Chondrocyte (in vitro differentiated cells): ENCODE measurements around the gene TACR2. TPM values are rescaled to one million over a fixed set of nuclear protein-coding genes. Genes with fewer than 3 reads are reported as not detected.

ENCODE experiments used
- DNase-seq: peaks from one replicate; pipeline ENCODE4 v3.0.0; 2021; ENCODE audit warnings: mixed read lengths, low spot score
- H3K27ac Mint-ChIP-seq: one replicate; pipeline ENCODE4 v1.8.0; 2021; ENCODE audit warnings: mild to moderate bottlenecking, moderate library complexity, mixed read lengths; ENCODE audit not compliant: unreplicated experiment
- H3K27me3 Mint-ChIP-seq: 2 replicates; pipeline ENCODE4 v1.8.0; 2021; ENCODE audit warnings: low read depth, mixed read lengths
- H3K36me3 Mint-ChIP-seq: 2 replicates; pipeline ENCODE4 v1.8.0; 2021; ENCODE audit warnings: low read depth, mixed read lengths
- H3K4me1 Mint-ChIP-seq: 2 replicates; pipeline ENCODE4 v1.8.0; 2021; ENCODE audit warnings: low read depth, mild to moderate bottlenecking, mixed read lengths
- H3K4me3 Mint-ChIP-seq: one replicate; pipeline ENCODE4 v1.8.0; 2021; ENCODE audit warnings: mild to moderate bottlenecking, moderate library complexity, mixed read lengths; ENCODE audit not compliant: unreplicated experiment
- H3K9me3 Mint-ChIP-seq: 2 replicates; pipeline ENCODE4 v1.8.0; 2021; ENCODE audit warnings: low read depth, mixed read lengths
- total RNA-seq: library from RNA; stranded (reverse); gene quantifications from 3 replicates; pipeline ENCODE4 v1.2.1, GENCODE V29; 2021
- TF ChIP-seq, protein P1 (sequence below): fragments of 200-600 bp; sonication (generic); IDR thresholded peaks from 2 replicates; pipeline ENCODE4 v1.5.0; 2021; ENCODE audit warnings: antibody characterized with exemption, mild to moderate bottlenecking, moderate library complexity

Gene TACR2
- total RNA-seq, 1 donor from 2014 or later: not detected

DNA sequence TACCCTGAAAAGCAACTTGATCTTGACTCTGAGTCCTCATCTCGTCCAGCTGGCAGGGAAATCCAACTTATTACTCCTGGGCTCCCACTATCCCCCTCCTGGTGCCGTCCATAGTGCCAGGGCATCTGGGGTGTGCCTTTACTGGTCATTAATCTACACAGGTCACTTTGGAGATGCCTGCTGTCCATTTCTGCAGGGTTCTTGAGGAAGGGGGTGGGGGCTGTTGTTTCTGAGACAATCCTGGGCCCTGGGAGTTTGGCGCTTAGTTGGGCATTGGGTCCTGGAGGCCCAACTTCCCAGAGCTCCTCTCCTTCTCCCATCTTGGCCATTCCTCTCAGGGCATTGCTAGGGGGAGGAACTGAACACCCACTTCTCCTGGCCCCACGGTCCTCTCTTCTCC, 6.0 kb upstream of the TACR2 start:
- TF ChIP-seq, protein P1, sequence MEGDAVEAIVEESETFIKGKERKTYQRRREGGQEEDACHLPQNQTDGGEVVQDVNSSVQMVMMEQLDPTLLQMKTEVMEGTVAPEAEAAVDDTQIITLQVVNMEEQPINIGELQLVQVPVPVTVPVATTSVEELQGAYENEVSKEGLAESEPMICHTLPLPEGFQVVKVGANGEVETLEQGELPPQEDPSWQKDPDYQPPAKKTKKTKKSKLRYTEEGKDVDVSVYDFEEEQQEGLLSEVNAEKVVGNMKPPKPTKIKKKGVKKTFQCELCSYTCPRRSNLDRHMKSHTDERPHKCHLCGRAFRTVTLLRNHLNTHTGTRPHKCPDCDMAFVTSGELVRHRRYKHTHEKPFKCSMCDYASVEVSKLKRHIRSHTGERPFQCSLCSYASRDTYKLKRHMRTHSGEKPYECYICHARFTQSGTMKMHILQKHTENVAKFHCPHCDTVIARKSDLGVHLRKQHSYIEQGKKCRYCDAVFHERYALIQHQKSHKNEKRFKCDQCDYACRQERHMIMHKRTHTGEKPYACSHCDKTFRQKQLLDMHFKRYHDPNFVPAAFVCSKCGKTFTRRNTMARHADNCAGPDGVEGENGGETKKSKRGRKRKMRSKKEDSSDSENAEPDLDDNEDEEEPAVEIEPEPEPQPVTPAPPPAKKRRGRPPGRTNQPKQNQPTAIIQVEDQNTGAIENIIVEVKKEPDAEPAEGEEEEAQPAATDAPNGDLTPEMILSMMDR: no peak
- Mint-ChIP-seq H3K4me1 (peaks cover 27% of the 10 kb centered on the region), H3K4me3 (no peak overlapping the region), H3K9me3 (no peaks in the 10 kb centered on the region), H3K36me3 (peaks cover 1% of the 10 kb centered on the region), H3K27ac (no peak overlapping the region), H3K27me3 (peaks cover 5% of the 10 kb centered on the region)
- DNase-seq: no peak

DNA sequence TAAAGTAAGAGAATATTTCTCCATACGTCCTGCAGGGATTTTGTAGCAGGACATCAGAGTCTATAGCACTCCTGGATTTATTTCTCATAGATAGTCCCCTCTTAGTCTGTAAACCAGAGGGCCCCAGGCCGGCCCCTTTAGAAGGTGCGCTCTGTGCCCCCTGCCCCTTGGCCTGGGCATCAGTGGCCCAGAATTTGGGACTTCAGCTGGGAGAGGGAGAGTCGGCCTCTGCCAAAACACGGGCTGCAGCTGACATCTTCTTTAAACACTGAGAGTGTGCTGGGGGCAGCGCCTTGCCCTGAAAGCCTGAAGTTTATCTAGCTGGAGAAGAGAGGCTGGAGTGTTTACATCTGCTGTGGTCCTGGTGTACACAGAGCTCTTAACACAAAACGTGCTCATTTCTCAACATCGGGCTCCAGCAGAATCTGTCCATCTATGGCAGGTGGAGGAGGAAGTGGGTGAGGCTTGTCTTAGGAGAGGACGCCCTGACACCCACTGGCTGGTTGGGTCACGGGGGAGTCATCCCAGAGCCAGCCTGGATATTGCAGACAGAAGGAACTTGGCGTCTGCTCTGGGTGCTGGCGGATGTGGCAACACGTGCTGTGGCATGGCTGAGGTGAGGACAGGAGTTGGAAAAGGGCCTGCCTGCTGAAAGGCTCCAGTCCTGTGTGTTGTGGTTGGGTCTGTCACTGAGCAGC, 5.0 kb upstream of the TACR2 start:
- no peaks in the 10 kb centered on the region for H3K9me3 Mint-ChIP-seq

DNA sequence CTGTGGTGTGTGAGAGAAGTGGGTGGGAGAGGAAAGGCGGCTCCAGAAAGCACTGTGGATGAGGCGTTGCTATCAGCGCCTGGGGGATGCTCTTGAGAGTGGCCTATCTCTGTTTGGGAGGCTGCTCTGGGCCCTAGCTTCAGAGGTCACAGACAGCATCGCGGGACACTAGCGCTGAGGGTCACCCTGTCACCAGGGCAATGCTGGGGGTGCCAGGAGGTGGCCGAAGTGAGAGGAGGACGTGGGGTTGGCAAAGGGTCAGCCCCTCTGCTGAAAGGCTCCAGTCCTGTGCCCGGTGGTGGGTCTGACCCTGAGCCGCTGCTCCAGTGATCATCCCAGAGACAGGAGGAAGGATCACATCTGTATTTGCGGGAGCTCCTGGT, 3.0 kb upstream of the TACR2 start:
- no peak for DNase-seq
- no peaks in the 10 kb centered on the region for H3K9me3 Mint-ChIP-seq
- H3K4me3 Mint-ChIP-seq: no peak overlapping the region
- peaks cover 1% of the 10 kb centered on the region for H3K36me3 Mint-ChIP-seq
- H3K4me1 Mint-ChIP-seq: peaks cover 10% of the 10 kb centered on the region
- TF ChIP-seq, protein P1: no peak
- H3K27me3 Mint-ChIP-seq: peaks cover 5% of the 10 kb centered on the region
- H3K27ac Mint-ChIP-seq: no peak overlapping the region

More for the DNA sequence above, 5.0 kb upstream of the TACR2 start:
- peaks cover 1% of the 10 kb centered on the region for H3K36me3 Mint-ChIP-seq
- no peak for DNase-seq
- H3K27me3 Mint-ChIP-seq: peaks cover 5% of the 10 kb centered on the region
- H3K4me1 Mint-ChIP-seq: peaks cover 28% of the 10 kb centered on the region
- TF ChIP-seq, protein P1: no peak
- no peak overlapping the region for H3K27ac Mint-ChIP-seq
- H3K4me3 Mint-ChIP-seq: no peak overlapping the region

DNA sequence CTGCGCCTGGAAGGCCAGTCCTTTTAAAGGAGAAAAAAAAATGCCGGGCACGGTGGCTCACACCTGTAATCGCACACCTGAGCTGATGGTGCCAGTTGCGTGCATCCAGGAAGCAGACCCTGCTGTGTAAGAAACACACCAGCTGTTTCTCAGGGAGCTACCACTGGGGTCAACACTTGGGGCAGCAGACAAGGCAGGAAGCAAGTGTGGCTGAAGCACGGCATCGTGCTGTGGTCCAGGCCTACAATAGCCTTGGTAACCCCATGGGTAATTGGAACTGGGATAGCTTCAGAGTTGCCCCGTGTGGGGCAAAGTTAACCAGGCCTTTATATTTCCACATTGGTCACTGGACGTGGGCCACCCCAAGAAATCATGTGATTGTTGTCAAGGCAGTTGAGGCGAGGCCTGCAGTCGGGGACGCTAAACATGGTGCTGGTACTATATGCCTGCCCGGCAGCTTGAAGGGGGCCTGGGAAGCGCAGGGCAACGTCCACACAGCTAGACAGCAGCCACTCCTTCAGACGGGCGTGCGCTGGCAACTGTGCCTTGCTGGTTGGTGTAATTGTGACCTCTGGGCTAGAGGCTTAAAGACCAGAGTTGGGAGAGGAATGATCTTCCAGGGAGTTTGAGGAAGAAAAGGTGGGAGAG, 2.5 kb upstream of the TACR2 start:
- Mint-ChIP-seq H3K27me3 (peaks cover 5% of the 10 kb centered on the region), H3K36me3 (peaks cover 1% of the 10 kb centered on the region), H3K27ac (no peak overlapping the region), H3K9me3 (no peaks in the 10 kb centered on the region), H3K4me3 (no peak overlapping the region), H3K4me1 (peaks cover 10% of the 10 kb centered on the region)
- TF ChIP-seq, protein P1: no peak
- DNase-seq: no peak

DNA sequence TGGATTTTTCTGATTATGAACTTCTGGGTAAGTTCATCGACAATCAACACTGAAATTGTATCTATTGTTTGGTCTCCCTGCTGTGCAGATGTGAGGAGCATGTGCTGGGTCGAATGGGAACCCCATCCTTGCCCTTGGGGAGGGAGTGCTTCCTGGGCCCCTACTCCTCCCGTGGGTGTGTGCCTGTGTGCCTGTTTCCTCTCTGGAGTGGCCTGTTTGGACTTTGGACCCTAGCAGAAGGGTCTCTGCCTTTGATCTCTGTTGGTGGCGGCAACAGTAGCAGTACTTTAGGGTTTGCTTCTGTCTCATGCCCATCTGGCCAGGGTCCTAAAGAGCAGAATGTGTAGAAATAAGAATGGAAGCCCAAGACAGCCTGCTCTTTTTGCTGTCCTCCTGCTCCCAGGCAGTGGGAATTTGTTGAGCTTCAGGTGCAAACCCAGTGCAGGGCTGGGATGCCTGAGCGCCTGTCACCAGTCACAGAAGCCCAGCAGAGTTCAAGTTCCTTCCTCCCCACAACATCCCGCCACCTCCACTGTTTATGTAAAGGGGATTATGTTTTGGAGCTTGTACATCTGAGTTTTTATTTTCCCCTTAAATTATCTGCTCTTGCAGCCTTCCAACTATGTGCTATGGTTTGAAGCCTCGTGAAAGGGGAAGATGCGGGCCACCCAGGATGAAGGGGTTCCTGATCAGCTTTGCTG, 1.5 kb upstream of the TACR2 start:
- Mint-ChIP-seq H3K4me3 (no peak overlapping the region), H3K27me3 (peaks cover 5% of the 10 kb centered on the region), H3K36me3 (peaks cover 1% of the 10 kb centered on the region), H3K27ac (no peak overlapping the region), H3K4me1 (peaks cover 7% of the 10 kb centered on the region), H3K9me3 (no peaks in the 10 kb centered on the region)
- no peak for DNase-seq
- TF ChIP-seq, protein P1: no peak
